GM18858 (cell line): ENCODE measurements around the gene ARHGAP36.

Experiments used
- ATAC-seq: cut with Tn5 transposase; IDR thresholded peaks from one replicate; pipeline ENCODE4 v1.9.1; 2021; ENCODE audit not compliant: unreplicated experiment

ARHGAP36 gene

GRCh38 chrX:131058136-131058868, at the start of gene ARHGAP36:
ARHGAP36 (plus strand) TSS chrX:131058346; CDS start chrX:131081666, 23,320 bp downstream.
- ATAC-seq, result no peak

DNA sequence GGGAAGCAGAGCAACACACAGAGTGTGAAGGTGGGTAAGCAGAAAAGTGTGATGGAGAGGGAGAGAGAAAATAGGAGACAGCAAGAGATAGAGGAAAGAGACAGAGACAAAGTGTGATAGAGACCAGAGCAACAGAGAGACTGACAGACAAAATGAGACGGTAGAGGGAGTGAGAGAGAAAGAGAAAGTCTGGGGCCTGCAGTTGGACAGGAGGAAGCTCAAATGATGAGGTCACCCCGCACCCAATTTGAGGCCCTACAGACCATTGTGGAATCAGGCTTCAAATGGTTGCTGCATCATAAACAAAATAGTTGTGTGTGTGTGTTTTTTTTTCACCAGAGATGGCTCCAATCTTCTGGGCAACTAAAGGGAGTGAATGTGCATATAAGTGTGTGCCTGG, 48.0 kb upstream of the ARHGAP36 start:
- ATAC-seq, result no peak

GRCh38 chrX:131025336-131025735, 32.8 kb upstream of the ARHGAP36 start:
- ATAC-seq, result no peak

GRCh38 chrX:131032354-131033230, 25.6 kb upstream of the ARHGAP36 start:
- ATAC-seq, result no peak

DNA sequence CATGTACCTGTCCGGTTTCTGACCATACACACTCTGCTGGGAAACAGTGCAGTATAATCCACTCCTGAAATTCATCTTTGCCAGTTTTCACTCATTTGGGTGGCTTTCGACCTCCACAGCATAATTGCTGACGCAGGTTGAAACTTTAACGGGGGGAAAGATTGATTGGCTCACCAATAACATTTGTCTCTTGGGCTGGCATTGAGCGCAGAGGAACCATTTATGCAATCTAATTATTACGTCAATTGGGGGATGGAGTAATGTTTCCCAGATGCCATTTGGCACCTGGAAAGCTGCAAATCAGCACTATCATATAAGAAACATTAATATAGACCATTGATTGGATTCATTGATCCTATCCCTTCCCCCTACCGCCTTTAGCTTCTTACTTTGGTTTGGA, 24.1 kb upstream of the ARHGAP36 start:
- ATAC-seq, result no peak

- no peak for ATAC-seq
Observed at GRCh38 chrX:131040781-131041180, 17.4 kb upstream of the ARHGAP36 start.

DNA sequence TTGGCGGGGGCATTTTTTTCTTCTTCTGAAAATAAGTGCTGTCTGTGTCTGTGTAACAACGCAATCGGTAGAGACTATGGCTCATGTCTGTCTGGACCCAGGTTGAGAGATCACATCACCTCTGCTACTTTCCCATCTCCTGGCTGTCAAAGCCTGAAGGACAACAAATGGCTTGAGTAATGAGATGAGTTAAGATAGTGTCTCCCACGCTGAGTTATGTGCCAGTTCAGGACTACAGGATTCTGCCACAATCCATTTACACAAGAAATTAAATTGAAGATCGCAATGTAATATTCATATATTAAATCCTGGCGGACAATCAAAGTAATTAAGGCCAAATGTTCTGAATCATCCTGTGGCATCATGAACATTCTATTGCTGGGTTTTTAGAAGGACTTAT, 16.5 kb upstream of the ARHGAP36 start:
- no peak for ATAC-seq

DNA sequence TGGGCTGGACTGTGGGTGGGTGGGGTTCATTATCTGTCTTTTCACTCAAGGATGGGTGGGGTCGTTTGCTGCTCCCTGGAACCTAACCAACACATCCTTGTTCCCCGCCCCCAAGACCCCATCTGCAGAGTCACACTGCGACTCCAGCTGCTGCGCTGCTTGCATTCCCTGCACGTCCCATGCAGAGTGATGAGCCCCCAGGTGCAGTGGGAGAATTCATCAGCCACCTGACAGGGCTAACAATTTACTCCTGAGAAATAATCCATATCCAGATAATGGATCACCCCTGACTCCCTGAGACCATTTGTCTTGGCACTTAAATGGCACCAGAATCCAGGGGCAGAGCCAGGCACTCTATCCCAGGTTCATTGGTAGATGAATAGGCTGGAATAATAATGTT, 12.4 kb upstream of the ARHGAP36 start:
- ATAC-seq, result no peak

DNA sequence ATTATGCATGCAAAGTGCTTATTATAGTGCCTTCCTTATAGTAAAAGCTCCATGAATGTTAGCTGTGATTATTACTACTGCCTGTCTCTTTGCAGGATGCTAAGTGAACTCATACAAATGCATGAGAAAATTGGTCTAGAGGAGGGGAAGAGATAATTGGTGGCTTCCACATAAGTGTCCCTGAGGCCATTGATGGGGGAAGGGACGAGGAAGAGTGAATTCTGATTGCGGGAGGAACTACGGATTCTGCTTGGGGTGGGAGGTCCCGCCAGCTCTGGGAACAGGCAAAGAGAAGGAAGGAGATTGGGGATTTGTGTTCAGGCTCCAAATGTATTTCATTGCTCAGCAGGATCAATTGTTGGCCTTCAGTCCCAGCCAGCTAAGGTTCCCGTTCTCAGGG, 11.6 kb upstream of the ARHGAP36 start:
- no peak for ATAC-seq

GRCh38 chrX:131047180-131047579, 11.0 kb upstream of the ARHGAP36 start:
- no peak for ATAC-seq

- ATAC-seq, result no peak
Observed at GRCh38 chrX:131053076-131053475, 5.1 kb upstream of the ARHGAP36 start.

DNA sequence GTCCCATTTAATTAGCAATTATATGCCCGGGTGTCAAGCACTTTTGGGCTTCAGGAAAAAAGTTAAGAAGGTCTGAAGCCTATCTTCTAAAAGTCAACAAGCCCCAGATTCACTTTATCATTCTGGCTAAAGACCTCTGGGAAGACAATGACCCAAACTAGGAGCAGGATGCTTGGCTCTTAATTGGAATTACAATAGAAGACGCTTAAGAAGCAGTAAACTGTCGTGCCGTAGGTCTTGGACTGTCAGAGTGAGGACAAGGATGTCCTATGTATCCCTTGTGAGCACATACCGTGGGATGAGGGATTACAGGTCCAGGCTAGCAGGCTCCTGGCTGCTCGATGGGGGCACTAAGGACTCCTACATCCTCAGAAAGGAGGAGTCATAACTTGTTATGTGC, 3.2 kb upstream of the ARHGAP36 start:
- no peak for ATAC-seq

DNA sequence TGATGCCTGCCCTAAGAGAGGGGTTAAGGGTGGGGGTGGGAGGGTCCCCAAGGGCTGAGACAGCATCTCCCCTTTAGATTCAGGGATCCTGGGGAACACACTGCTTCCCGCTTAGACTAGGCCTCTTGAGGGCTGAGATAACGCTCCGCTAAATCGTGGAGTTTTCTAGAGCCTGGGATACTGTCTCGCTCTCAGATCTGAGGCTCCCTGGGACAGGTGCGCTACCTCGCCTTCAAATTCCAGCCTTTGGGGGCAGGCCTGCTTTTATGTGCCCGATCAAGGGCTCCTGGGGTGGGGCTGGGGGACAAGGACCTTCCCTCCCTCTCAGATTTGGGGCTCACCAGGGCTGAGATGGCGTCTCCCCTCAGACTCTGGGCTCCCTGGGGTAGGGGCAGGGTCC, 440 bp upstream of the ARHGAP36 start:
- ATAC-seq, result no peak

- ATAC-seq, result no peak
Observed at GRCh38 chrX:131059246-131059645, 1.1 kb downstream of the ARHGAP36 start.

DNA sequence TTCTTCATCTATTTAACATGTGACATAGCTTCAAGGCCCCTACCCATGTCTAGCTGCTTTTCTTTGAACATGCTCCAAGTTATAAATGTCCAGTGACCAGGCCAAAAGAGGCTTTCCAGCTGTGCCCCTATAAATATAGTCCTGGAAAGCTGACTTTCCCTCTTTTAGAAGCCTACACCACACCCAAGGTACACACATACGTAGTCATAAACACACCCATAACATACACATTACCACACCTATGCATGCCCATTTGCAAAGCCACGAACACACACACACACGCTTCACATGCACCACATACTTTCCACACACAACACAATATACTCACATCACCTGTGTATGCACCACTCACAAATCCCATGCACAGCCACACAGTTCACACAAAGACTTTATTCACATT, 2.0 kb downstream of the ARHGAP36 start:
- ATAC-seq, result no peak

DNA sequence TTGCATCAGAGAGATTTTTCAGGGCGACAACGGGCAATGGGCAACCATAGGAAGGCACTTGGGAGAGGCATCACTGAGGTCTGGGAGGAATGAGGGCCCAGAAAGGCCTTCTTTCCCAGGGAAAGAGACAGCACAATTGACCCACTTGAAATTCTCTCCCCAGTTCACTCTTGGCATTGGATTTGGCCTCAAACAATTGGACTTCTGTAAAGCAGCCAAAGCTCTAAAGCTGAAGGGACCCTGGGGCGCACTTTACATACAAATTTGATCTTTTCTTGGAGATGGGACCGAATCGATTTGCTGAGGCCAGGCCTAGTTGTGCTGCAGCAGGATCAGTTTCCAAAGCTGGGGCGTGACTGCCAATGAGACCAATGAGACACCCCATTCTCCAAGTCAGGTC, 3.2 kb downstream of the ARHGAP36 start:
- ATAC-seq, result no peak

- ATAC-seq, result no peak
Observed at GRCh38 chrX:131063613-131064012, 5.5 kb downstream of the ARHGAP36 start.

- no peak for ATAC-seq
Observed at GRCh38 chrX:131066237-131066636, 8.1 kb downstream of the ARHGAP36 start.

DNA sequence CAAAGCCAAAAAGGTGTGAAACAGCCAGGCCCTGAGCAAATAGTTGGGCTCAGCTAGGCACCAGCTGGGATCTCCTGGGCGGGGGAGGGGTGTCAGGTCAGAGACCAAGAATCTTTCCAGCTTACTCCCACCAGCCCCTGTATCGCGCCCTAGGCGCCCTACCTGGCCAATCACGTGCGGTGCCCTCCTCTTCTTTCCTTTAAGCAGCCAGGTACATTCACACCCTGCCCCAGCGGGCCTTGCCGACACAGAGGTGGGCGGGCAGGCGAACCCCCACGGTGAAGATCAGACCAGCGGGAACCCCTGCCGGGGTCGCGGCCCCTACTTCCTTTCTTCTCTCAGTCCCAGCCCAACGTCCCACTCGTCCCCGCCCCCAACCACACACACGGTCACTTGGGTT, 9.1 kb downstream of the ARHGAP36 start:
- ATAC-seq, result no peak

DNA sequence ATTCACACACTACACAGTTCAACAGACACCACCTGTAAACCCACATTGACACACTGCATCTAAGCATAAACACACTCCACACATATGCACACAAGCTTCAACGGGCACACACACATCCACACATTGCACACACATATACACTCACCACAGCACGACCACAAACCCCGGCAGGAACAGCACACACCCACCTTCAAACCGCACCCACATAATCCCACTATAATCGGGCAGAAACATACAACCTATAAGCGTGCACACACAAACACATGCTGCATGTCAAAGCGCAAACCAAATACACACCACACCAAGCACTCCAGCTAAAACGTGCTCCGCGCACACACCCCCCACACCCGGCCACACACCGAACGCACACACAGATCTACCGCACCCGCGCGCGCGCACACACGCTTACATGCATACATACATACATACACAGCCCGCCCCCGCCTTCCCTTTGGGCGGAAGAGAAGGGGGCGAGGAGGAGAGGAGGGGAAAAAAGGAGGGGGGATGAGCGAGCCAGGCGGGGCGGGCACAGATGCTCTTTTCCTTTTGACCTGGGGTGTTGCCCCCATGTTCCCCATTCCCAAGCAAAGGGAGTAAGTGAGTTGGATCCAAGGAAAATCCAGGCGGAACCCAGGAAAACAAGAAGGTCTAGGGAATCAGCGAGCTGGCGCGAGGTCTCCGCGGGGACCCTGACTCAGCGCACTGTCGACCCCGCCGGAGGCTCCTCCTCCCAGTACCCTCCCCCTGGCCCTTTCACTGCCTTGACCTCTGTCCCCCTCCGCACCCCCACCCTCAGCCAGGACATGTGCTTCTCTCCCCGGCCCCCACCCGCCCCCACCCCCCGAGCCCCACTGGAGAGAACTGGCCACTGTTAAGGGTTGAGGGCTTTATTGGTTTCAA, 9.9 kb downstream of the ARHGAP36 start:
- no peak for ATAC-seq
